GM19193 (cell line): Measurements from ENCODE around the gene SPTAN1.

Source experiments
- POLR2A ChIP-seq: IDR thresholded peaks from 4 replicates; pipeline ENCODE4 v1.6.1; 2011; ENCODE audit not compliant: insufficient read depth, insufficient read length; ENCODE audit errors: extremely low read depth

SPTAN1 gene

DNA sequence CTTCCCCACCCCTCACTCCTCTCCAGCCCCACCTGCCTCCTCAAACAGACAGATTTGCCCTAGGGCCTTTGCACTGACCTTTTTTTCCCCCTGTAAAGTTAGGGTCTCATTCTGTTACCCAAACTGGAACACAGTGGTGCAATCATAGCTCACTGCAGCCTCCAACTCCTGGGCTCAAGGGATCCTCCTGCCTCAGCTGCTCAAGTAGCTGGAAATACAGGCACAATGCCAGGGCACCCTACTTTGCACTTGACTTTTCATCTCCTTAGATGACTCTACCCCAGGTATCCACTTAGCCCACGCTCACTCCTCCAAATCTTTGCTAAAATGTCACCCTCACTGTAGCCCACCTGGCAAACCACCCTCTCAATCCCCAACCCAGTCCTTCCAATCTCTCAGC is 102.1 kb downstream of the SPTAN1 start:
- no peak for TF ChIP-seq POLR2A

DNA sequence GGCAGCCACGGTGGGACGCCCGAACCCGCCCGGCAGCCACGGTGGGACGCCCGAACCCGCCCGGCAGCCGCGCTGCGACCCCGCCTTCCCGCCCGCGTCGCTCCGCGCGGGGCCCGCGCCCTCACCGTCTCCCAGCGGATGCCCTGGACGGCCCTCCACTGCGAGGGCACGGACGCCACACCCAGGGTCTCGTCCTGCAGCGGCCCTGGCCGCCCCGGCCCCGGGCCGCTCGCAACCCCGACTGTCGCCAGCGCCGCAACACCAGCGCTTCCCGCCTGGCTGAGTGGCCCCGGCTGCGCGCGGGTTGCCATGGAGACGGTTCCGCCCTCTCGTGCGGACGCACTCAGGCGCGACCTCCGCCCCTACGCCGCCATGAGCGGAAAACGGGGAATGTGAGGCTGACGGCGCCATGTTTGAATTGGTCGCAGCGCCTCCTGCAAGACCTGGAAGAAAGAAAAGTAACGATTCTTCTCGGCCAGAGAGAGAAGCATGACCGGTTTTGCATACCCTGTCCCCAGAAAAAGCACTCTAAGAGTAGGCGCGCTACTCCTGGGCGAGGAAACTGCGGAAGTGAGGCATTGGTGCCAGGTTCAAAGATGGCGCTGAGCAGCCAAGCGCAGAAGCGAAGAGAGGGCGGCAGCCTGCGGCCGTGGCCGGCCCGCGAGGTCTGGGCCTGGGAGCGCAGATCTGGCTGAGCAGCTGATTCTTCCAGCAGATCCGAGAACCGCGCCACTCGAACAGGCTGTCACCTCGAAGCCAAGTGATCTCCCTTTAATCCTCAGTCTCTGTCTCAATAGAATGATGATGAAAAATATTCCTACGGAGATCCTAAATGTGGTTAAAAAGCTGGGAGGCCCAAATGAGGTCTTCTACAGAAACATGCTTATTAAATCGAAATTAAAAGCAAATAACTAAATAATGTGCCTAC is 104.3 kb downstream of the SPTAN1 start, which contains the start of gene DYNC2I2:
Gene DYNC2I2, minus strand, starts transcription at position 432 of the 928 bp plus-strand sequence. Its CDS starts 121 bp downstream, at position 311.
- peak; percentile 87 for TF ChIP-seq POLR2A

DNA sequence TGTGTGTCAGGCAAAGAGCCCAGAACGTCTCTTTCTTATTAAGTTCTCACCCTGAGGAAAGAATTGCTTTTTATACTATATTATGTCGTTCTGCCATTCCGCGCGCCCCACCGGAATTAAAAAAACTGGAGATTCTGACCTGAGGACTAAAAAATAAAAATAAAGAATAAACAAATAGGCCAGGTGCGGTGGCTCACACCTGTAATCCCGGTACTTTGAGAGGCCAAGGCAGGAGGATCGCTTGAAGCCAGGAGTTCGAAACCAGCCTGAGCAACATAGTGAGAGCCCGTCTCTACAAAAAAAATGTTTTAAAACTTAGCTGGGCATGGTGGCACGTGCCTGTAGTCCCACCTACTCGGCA is 104.9 kb downstream of the SPTAN1 start:
- TF ChIP-seq POLR2A, result no peak

DNA sequence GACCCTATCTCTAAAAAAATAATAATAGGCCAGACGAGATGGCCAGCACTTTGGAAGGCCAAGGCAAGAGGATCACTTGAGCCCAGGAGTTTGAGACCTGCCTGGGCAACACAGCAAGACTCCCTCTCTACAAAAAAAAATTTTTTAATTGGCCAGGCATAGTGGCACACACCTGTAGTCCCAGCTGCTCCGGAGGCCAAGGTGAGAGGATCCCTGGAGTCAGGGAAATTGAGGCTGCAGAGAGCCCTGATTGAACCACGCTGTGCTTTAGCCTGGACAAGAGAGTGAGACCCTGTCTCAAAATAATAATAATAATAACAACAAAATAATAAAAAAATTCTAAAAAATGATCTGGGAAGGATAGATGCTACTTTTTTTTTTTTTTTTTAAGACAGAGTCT is 105.4 kb downstream of the SPTAN1 start:
- TF ChIP-seq POLR2A, result no peak

DNA sequence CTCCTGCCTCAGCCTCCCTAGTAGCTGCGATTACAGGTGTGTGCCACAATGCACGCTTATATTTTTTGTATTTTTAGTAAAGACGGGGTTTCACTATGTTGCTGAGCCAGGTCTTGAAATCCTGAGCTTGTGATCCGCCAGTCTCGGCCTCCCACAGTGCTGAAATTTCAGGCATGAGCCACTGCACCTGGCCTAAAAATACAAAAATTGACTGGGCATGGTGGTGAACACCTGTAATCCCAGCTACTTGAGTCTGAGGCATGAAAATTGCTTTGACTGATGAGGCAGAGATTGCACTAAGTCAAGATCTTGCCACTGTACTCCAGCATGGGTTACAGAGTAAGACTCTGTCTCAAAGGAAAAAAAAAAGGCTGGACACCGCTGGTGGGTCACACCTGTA is 117.4 kb downstream of the SPTAN1 start:
- TF ChIP-seq POLR2A, result no peak

DNA sequence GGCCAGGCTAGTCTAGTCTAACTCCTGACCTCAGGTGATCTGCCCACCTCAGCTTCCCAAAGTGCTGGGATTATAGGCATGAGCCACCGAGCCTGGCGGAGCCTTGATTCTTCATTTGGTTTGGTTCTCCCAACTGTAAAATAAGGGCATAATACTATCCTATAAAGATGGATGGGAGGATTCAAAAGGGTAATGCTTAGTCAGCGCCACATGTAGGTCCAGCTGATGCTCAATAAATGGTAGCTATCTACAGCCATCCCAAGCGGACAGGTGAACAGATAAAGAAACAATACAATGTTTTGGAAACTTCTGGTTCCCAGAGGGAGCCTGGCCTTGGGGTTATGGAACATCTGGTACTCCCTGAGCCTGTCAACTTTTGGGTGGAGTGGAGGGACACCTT is 123.0 kb downstream of the SPTAN1 start:
- TF ChIP-seq POLR2A, result no peak

DNA sequence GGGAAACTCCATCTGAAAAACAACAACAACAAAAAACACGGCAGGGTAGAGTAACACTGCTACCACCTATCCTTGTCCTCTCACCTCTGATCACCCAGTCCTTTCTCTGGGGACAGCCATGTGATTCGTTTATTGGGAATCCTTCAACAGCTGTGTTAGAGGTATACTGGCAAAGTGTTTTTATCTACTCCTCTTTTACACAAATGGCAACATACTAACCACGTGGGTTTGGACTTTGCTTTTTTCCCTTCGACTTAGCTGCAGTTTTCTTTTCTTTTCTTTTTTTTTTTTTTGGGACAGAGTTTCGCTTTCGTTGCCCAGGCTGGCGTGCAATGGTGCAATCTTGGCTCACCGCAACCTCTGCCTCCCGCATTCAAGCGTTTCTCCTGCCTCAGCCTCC is 125.4 kb downstream of the SPTAN1 start:
- no peak for TF ChIP-seq POLR2A
